Measurements from ENCODE around the gene CD300LB. TPM values are rescaled to one million over a fixed set of nuclear protein-coding genes. Genes with fewer than 3 reads are reported as not detected.

CD300LB gene
- total and polyA plus RNA-seq, 10 of the 15 experiments (the other 5 are each of a cell fraction or from before 2014, with no cell fraction given) = 0.08 to 0.57 (median 0.25) TPM; not detected in 4

GRCh38 chr17:74472890-74473289 lies 58.4 kb downstream of the CD300LB start (continued):
- TF ChIP-seq REST (IDR thresholded peaks at IDR 0.05; ENCODE audit: low read depth, low read length) (no peak), HDAC2 (IDR thresholded peaks at IDR 0.05) (no peak), USF2 (IDR thresholded peaks at IDR 0.05; ENCODE audit: borderline replicate concordance, low read depth, low read length) (no peak), ELK1 (IDR thresholded peaks at IDR 0.05; ENCODE audit: low read depth, low read length) (no peak)

- ChIA-PET POLR2A (interaction anchor here (1.1 to 1.5 kb wide), 2 partner anchors 9 to 13 kb away, joined by 3 to 4 read pairs; no protein-coding TSS in a partner anchor), RAD21 (ENCODE audit: unreplicated experiment) (interaction anchor here (0.7 to 3.1 kb wide), 5 partner anchors 11 to 92 kb away, joined by 3 to 9 read pairs (median 7); no protein-coding TSS in a partner anchor), CTCF (interaction anchor here (0.5 to 6.5 kb wide), 11 partner anchors 11 to 320 kb away, joined by 3 to 50 read pairs (median 4); no protein-coding TSS in a partner anchor), SMC1A (ENCODE audit: uncharacterized antibody, unreplicated experiment) (interaction anchor here (1.2 to 2.9 kb wide), 6 partner anchors 9 to 92 kb away, joined by 3 to 9 read pairs (median 6); no protein-coding TSS in a partner anchor)
- DNase-seq (ENCODE audit: low read depth, low spot score) (no peak), ATAC-seq (no peak), FAIRE-seq (no peak)
- Histone ChIP-seq H3K4me1 (ENCODE audit: control insufficient read depth, insufficient read depth, low read length) (0 out of 2 replicates have a peak, but pooled peaks cover 2% of the 10 kb centered on the region), H2AFZ (ENCODE audit: control insufficient read depth, low read depth, low read length) (no peak overlapping the region), H3K79me2 (ENCODE audit: control insufficient read depth, insufficient read depth, low read length) (peaks cover 83% of the 10 kb centered on the region), H3K4me2 (ENCODE audit: control insufficient read depth, insufficient read depth) (peak overlapping the region; percentile 36), H3K27me3 (replicated peaks in 1 of 2; ENCODE audit: control insufficient read depth in 2 of 2, insufficient read depth in 2 of 2, low read length in 1 of 2) (no peaks in the 10 kb centered on the region), H3K27ac (ENCODE audit: control insufficient read depth, insufficient read depth) (no peak overlapping the region), H4K20me1 (ENCODE audit: control insufficient read depth, insufficient read depth) (peaks cover 6% of the 10 kb centered on the region; the same call in 1 of the 2 replicates), H3K36me3 (ENCODE audit: control insufficient read depth in 2 of 2, insufficient read depth in 2 of 2, low read length in 1 of 2) (peaks cover 22 to 28% of the 10 kb centered on the region in 2 experiments), H3K9me3 (replicated peaks; ENCODE audit: control insufficient read depth, insufficient read depth, low read length) (peaks cover 6% of the 10 kb centered on the region; the same call in 2 of the 3 replicates), H3K9ac (ENCODE audit: control insufficient read depth, insufficient read depth, low read length) (no peak overlapping the region), H3K4me3 (peak overlapping the region; percentile 57)
- TF ChIP-seq POLR2AphosphoS5 (IDR thresholded peaks at IDR 0.05; ENCODE audit: low read length) (0 out of 2 replicates have a peak, but pooled peaks have one; percentile 24), USF1 (IDR thresholded peaks at IDR 0.05; ENCODE audit: borderline replicate concordance, extremely low read length, insufficient read depth, low read depth, low read length) (no peak)
- intact Hi-C loops (cut with micrococcal nuclease; ENCODE audit: unreplicated experiment) (no loop called here), in situ Hi-C loops (cut with MboI) (no loop called here)
- WGBS (ENCODE audit: insufficient coverage, insufficient replicate concordance, low lambda C conversion rate, missing lambda C conversion rate) = 97% methylated on average over 3 of the region's 3 CpGs
- BruUV-seq (replicated peaks) = TSS peak; percentile 4
Observed at GRCh38 chr17:74471341-74471740, 59.9 kb downstream of the CD300LB start.

Measured in GM12878 (cell line).